Prostate gland (tissue), 2 donors: Measurements from ENCODE around the gene MAGI2. TPM values are rescaled to one million over a fixed set of nuclear protein-coding genes. Genes with fewer than 3 reads are reported as not detected.

Experiments
- DNase-seq: peaks from one replicate; pipeline ENCODE4 v3.0.0-alpha.2; 2019; ENCODE audit warnings: low spot score
- H3K27ac ChIP-seq, 2 donors: fragments of 200-600 bp; sonication (generic); 2 replicates each; pipeline ENCODE4 v1.5.1; 2017 to 2019
- H3K27me3 ChIP-seq: fragments of 200-600 bp; sonication (generic); replicated peaks from 2 replicates; pipeline ENCODE4 v1.5.1; 2019; ENCODE audit not compliant: insufficient read depth
- H3K36me3 ChIP-seq, 2 donors: fragments of 200-600 bp; sonication (generic); 1 replicate in 1 of 2; 2 replicates in 1 of 2; pipeline versions ENCODE4 v1.5.1 to v1.8.1; 2017 to 2019
- H3K4me1 ChIP-seq: fragments of 200-600 bp; sonication (generic); replicated peaks from 2 replicates; pipeline ENCODE4 v1.5.1; 2019
- H3K4me3 ChIP-seq, 2 donors: fragments of 200-600 bp; sonication (generic); 2 replicates each; pipeline ENCODE4 v1.5.1; 2017 to 2019
- H3K9me3 ChIP-seq: fragments of 200-600 bp; sonication (generic); 2 replicates; pipeline ENCODE4 v1.5.1; 2017
- CTCF ChIP-seq, 4 experiments: fragments of 200-600 bp in 2 of 4; fragments of 450-650 bp in 2 of 4; sonication (generic) in 2 of 4; IDR thresholded peaks; 1 replicate in 3 of 4; 2 replicates in 1 of 4; pipeline ENCODE4 v1.5.1; 2016 to 2019; ENCODE audit warnings: antibody characterized with exemption in 4 of 4, mild to moderate bottlenecking in 2 of 4, moderate library complexity in 2 of 4
- POLR2A ChIP-seq: fragments of 450-650 bp; IDR thresholded peaks from one replicate; pipeline ENCODE4 v1.6.1; 2016; ENCODE audit warnings: antibody characterized with exemption, mild to moderate bottlenecking
- POLR2AphosphoS5 ChIP-seq: sonication (generic); formaldehyde crosslinking; IDR thresholded peaks from one replicate; pipeline ENCODE4 v1.6.1; 2017; ENCODE audit warnings: antibody characterized with exemption
- WGBS: methylation state at CpG from one replicate; pipeline ENCODE4 v1.1.5; 2018; 5-methylcytosine and 5-hydroxymethylcytosine counted together
- intact Hi-C: fragments of 100-400 bp; cut with DNase I; formaldehyde crosslinking; loops from one replicate; pipeline ENCODE4 v1.14.2; 2022
- total RNA-seq, 2 donors: library from RNA; depleted of rRNA; stranded (reverse); fragments of >200 nt; gene quantifications; one replicate each; pipeline ENCODE4 v1.1.0, GENCODE V29; 2016

The MAGI2 gene
- total RNA-seq, 2 donors from 2014 or later: 27.1 to 31.3 TPM

DNA sequence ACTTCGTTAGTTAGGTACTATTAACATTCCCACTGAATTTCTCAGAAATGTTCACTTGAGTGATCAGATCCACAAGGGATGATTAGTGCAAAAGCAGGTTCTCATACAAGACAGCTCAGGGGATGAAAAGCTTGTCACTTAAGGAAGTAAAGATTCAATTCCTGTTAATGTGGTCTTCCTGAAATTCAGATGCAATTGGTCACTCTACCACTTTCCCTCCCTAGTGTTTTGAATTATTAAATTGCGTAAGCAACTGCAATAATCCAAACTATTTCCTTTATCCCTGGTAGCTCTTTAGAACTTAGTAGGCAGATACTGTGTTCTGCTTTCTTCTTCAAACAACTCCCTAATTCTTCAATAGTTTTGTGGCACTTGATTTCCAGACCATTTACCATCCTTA is 121.4 kb downstream of the MAGI2 start:
- TF ChIP-seq POLR2A (no peak), CTCF (IDR thresholded peaks at IDR 0.05) (no peak), POLR2AphosphoS5 (no peak)

DNA sequence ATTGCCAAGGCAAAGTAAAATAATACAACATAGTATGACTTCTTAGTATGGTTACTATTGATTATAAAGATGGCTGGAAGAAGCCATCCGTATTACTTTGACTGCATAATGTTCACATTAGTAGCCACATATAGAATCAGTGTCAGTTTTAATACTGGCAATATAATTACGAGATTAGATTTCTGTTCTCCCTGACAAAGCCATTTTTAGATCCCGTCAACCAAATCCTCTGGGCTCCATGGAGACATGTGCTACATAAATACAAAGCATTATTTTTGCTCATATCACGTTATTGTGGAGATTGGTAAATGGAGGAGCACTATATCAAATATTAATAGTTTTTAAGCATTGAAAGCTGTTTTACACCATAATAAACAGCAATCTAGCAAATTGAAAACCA is 124.0 kb downstream of the MAGI2 start:
- intact Hi-C loops: no loop called here
- Histone ChIP-seq H3K4me3 (no peak overlapping the region), H3K27ac (no peak overlapping the region), H3K27me3 (no peaks in the 10 kb centered on the region), H3K4me1 (no peaks in the 10 kb centered on the region), H3K9me3 (no peaks in the 10 kb centered on the region), H3K36me3 (no peaks in the 10 kb centered on the region)
- DNase-seq: no peak
- TF ChIP-seq POLR2A (no peak), CTCF (IDR thresholded peaks at IDR 0.05) (no peak), POLR2AphosphoS5 (no peak)
- 94% methylated on average over 4 of the region's 4 CpGs for WGBS

More for the DNA sequence above, 121.4 kb downstream of the MAGI2 start:
- Histone ChIP-seq H3K27ac (no peak overlapping the region), H3K4me3 (no peak overlapping the region), H3K9me3 (no peaks in the 10 kb centered on the region), H3K36me3 (no peaks in the 10 kb centered on the region), H3K4me1 (no peaks in the 10 kb centered on the region), H3K27me3 (no peaks in the 10 kb centered on the region)
- 21% methylated on average over 2 of the region's 2 CpGs for WGBS
- DNase-seq: no peak
- intact Hi-C loops: no loop called here

GRCh38 chr7:79320741-79321473 is 132.6 kb downstream of the MAGI2 start:
- H3K27me3 ChIP-seq: no peaks in the 10 kb centered on the region
- intact Hi-C loops: no loop called here
- H3K4me1 ChIP-seq: no peaks in the 10 kb centered on the region
- 28% methylated on average over 2 of the region's 2 CpGs for WGBS
- no peaks in the 10 kb centered on the region for H3K9me3 ChIP-seq
- no peaks in the 10 kb centered on the region for H3K36me3 ChIP-seq
- no peak overlapping the region for H3K4me3 ChIP-seq
- TF ChIP-seq POLR2AphosphoS5: no peak
- no peak for TF ChIP-seq POLR2A
- TF ChIP-seq CTCF (IDR thresholded peaks at IDR 0.05): peak in 1 of 4 experiments; percentile 21
- DNase-seq: no peak
- no peak overlapping the region for H3K27ac ChIP-seq

DNA sequence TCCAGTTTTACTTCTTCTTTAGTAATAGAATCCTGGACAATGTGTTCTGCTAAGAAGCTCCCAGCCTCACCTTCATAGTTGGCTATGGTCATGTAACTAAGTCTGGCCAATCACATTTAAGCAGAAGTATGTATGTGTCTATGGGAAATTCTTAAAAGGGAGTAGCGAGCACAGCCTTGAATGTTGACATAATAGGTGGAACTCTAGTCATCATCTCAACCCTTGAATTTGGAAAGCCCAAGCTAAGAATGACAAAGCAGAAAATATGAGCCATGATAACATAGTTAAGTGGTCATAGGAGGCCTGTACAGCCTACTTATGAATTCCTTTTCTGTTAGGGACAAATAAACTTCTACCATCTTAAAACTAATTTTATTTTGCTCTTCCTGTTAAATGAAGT is 134.1 kb downstream of the MAGI2 start:
- DNase-seq: no peak
- no peaks in the 10 kb centered on the region for H3K36me3 ChIP-seq
- no peak overlapping the region for H3K27ac ChIP-seq
- 97% methylated on average over 1 of the region's 1 CpG for WGBS
- intact Hi-C loops: no loop called here
- no peak overlapping the region for H3K4me3 ChIP-seq
- TF ChIP-seq POLR2AphosphoS5 (no peak), POLR2A (no peak), CTCF (IDR thresholded peaks at IDR 0.05) (no peak)
- no peaks in the 10 kb centered on the region for H3K27me3 ChIP-seq
- H3K4me1 ChIP-seq: no peaks in the 10 kb centered on the region
- H3K9me3 ChIP-seq: no peaks in the 10 kb centered on the region

GRCh38 chr7:79317728-79318127 is 135.7 kb downstream of the MAGI2 start:
- no peaks in the 10 kb centered on the region for H3K9me3 ChIP-seq
- no peaks in the 10 kb centered on the region for H3K4me1 ChIP-seq
- no peak overlapping the region for H3K27ac ChIP-seq
- H3K36me3 ChIP-seq: no peaks in the 10 kb centered on the region
- WGBS: 65% methylated on average over 2 of the region's 2 CpGs
- DNase-seq: no peak
- TF ChIP-seq POLR2A (no peak), CTCF (IDR thresholded peaks at IDR 0.05) (no peak), POLR2AphosphoS5 (no peak)
- intact Hi-C loops: no loop called here
- H3K4me3 ChIP-seq: no peak overlapping the region
- H3K27me3 ChIP-seq: no peaks in the 10 kb centered on the region
